IPS DF 4.7 (cell line): ENCODE data around the gene TTC38.

ENCODE experiments used
- DNase-seq: peaks from one replicate; pipeline ENCODE4 v3.0.0-alpha.2; 2013; ENCODE audit warnings: low spot score; ENCODE audit errors: extremely low read depth

TTC38 gene

DNA sequence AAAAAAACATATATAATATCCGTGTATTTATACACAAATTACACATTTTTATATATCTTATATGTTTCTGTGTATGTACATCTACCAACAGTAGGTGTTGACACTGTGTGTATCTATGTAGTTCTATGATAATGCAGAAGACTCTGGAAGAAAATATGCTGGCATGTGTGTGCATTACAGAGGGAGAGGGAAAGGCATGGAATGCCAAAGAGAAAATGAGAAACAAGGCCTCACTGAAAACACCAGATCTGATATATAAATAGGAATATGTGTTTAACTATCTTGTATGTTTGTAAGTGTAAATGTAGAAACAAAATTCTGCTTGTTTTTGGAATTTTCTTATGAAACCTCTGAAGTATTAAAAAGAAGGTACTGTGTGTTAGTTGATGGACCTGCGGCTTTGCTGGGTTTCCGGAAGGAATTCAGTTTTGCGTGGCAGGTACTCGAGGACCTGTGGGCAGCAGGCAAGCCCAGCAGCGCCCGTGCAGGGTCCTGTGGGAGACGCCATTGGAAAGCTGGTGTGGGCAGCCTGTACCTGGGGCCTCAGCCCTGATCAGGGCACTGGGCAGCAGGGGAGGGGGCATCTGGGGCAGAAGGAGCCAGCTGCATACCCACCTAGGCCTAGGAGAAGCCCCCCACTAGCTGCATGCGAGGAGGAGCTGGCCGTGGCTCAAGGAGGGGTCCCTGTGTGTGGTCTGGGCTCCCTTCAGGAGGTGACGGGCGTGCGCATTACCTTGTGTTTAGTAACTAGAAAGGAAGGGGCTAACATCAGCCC, 60.1 kb downstream of the TTC38 start:
- DNase-seq = no peak

DNA sequence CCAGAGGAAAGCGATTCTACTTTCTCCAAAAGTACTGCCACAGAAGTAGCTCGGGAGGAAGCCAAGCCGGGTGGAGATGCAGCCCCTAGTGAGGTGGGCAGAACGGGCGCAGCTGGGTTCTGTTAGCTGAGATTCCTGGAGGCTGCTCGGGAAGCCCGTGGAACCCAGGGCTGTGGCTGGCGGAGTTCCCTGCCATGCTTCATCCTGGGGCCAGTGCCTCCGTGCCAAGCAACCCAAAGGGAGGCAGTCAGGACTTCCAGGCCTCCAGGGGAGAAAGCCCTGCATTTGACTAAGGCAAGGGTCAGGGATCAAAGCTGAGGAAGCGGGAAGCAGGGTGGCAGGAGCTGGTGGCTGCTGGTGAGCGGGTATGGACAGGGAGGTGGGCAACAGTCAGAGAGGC, 61.0 kb downstream of the TTC38 start:
- no peak for DNase-seq

- DNase-seq = no peak
Observed at GRCh38 chr22:46329616-46330015, 61.8 kb downstream of the TTC38 start.

DNA sequence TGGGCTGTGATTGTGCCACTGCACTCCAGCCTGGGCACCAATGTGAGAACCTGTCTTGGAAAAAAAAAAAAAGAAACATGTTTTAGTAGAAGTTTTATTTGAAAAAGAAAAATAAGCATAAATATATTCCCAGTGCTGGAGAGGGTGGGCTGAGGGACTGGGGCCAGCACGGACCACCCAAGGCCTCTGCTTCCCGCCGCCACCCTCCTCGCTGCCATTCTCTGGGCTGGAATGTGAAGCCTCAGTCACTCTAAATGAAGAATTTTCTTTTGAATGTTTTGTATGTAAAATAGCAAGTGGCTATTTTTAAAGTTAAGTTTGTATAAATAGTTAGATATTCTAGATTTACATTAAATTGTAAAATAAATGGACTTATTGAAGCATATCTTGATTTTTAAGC, 62.6 kb downstream of the TTC38 start:
- no peak for DNase-seq

DNA sequence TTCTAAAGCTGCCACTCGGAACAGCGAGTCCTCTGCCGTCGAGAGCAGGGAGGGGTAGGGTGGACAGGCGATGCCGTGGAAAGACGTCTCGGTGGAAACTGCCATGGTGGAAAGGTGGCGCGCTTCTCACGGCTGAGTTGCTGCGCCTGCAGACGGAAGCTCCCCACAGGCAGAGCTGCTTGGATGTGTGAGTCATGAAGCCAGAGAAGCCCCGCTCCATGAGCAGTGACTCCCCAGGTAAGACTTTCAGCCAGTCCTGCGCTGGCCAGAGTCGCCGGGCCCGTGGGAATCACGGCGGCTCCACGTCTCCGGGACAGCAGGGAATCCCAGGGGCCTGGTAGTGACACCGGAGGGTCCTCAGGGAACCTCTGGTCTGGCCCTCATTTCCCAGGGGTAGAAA, 63.7 kb downstream of the TTC38 start:
- DNase-seq = no peak

- peak; percentile 28 for DNase-seq
Observed at GRCh38 chr22:46335201-46336118, 67.7 kb downstream of the TTC38 start, which contains the start of gene TRMU. TSS of gene TRMU (plus strand) at chr22:46335714. CDS start at chr22:46335765, 51 bp downstream.

- DNase-seq = no peak
Observed at GRCh38 chr22:46336119-46337078, 68.6 kb downstream of the TTC38 start.

- no peak for DNase-seq
Observed at GRCh38 chr22:46337870-46338269, 70.1 kb downstream of the TTC38 start.

DNA sequence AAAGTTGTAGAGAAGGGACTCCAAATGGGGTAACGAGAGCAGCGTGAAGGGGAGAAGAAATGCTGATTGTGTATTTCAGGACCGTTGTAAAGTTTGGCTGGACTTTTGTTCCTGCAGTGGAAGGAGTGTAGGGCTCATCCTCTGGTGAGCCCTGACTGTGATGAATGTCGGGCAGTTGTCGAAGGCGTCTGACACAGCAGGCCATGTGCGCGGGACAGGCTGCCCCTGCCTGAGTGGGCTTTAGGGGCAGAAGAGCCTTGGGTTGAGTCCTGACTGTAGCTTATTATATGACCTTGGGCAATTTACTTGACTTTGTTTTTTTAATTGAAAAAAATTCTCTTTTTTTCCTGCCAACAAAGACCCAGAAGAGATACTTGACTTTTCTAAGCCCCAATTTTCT, 70.8 kb downstream of the TTC38 start:
- no peak for DNase-seq

GRCh38 chr22:46339956-46340355, 72.1 kb downstream of the TTC38 start:
- DNase-seq = no peak

GRCh38 chr22:46340676-46341075, 72.9 kb downstream of the TTC38 start:
- no peak for DNase-seq
